Measurements from ENCODE around the gene KRTAP10-8. TPM values are rescaled to one million over a fixed set of nuclear protein-coding genes. Genes with fewer than 3 reads are reported as not detected.

The KRTAP10-8 gene
- total RNA-seq, 4 donors from 2014 or later, result not detected

DNA sequence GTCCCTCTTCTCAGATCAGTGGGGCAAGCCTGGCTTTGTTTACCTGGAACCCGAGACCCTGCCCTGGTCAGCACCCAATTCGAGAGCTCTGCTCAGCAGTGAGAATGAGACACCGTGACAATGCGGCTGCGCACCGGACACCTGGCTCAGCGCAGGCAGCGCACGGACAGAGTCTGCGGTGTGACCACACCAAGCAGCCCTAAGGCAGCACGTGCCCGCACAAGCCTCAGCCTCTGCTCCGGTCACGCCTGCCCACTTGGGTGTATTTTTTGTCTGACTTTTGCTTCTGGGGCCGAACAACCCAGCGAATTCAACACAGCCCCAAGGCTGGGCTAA, 4.7 kb downstream of the KRTAP10-8 start:
- TF ChIP-seq POLR2AphosphoS5 (IDR thresholded peaks at IDR 0.05) (no peak), POLR2A (IDR thresholded peaks at IDR 0.05; ENCODE audit: low read depth) (no peak), EP300 (IDR thresholded peaks at IDR 0.05) (no peak)
- TF ChIP-seq, protein P1, sequence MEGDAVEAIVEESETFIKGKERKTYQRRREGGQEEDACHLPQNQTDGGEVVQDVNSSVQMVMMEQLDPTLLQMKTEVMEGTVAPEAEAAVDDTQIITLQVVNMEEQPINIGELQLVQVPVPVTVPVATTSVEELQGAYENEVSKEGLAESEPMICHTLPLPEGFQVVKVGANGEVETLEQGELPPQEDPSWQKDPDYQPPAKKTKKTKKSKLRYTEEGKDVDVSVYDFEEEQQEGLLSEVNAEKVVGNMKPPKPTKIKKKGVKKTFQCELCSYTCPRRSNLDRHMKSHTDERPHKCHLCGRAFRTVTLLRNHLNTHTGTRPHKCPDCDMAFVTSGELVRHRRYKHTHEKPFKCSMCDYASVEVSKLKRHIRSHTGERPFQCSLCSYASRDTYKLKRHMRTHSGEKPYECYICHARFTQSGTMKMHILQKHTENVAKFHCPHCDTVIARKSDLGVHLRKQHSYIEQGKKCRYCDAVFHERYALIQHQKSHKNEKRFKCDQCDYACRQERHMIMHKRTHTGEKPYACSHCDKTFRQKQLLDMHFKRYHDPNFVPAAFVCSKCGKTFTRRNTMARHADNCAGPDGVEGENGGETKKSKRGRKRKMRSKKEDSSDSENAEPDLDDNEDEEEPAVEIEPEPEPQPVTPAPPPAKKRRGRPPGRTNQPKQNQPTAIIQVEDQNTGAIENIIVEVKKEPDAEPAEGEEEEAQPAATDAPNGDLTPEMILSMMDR (IDR thresholded peaks at IDR 0.05), result no peak
- Histone ChIP-seq H3K4me3 (no peak overlapping the region), H3K36me3 (no peaks in the 10 kb centered on the region), H3K27me3 (peaks cover 0 to 50% (median 0%) of the 10 kb centered on the region in 4 donors), H3K27ac (replicated peaks in 1 of 4) (no peak overlapping the region), H3K9me3 (peaks cover 0 to 18% (median 4%) of the 10 kb centered on the region in 4 donors), H3K4me1 (no peaks in the 10 kb centered on the region)
- DNase-seq (ENCODE audit: extremely low spot score), result peak; percentile 57
- intact Hi-C loops (cut with DNase I), result no loop called here
- WGBS, result 70% methylated on average over 14 of the region's 16 CpGs

DNA sequence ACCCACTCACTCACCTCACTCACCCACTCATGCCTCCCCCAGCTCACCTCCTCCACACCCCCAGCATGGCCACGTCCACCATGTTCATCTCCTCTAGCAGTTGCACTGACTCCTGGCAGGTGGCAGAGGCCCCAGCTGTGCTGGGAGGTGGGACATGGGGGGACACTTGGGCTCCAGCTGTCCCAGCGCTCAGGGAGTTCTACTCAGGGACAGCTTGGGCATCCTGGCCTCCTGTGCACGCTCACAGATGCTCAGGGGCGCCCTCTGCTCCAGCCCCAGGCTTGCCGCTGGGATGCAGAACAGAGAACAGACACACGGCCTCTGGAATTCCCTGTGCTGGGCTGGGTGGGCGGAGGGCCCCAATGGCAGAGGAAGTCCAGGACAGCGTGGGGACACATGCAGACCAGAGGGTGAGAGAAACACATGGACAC, 5.2 kb downstream of the KRTAP10-8 start:
- Histone ChIP-seq H3K27me3 (peaks cover 0 to 46% (median 0%) of the 10 kb centered on the region in 4 donors), H3K4me1 (no peaks in the 10 kb centered on the region), H3K4me3 (no peak overlapping the region), H3K27ac (replicated peaks in 1 of 4) (no peak overlapping the region), H3K36me3 (no peaks in the 10 kb centered on the region), H3K9me3 (peaks cover 0 to 13% (median 0%) of the 10 kb centered on the region in 4 donors)
- WGBS, result 73% methylated on average over 3 of the region's 8 CpGs
- TF ChIP-seq EP300 (IDR thresholded peaks at IDR 0.05), result no peak
- no peak for TF ChIP-seq POLR2A (IDR thresholded peaks at IDR 0.05; ENCODE audit: low read depth)
- no peak for TF ChIP-seq POLR2AphosphoS5 (IDR thresholded peaks at IDR 0.05)
- TF ChIP-seq, protein P1 (IDR thresholded peaks at IDR 0.05), result no peak
- intact Hi-C loops (cut with DNase I), result no loop called here
- DNase-seq (ENCODE audit: extremely low spot score), result peak; percentile 62

DNA sequence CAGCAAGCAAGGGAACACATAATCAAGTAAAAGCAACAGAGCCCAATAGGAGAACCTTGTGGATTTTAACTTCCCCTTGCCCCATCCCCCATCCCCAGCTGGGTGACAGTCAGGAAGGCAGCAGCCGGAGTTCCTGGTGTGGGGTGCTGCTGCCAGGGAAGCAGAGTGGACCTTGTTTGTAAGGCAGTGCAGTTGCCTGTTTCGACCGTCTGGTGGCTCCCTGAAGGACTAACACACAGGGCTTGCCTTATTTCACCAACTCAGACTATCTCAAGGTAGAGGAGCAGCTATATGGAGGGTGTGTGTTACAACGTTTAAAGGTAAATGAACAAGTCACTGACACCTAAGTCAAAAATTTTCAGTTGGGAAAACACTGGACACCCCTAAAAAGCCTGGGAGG, 6.6 kb downstream of the KRTAP10-8 start:
- WGBS, result 13% methylated on average over 4 of the region's 4 CpGs

DNA sequence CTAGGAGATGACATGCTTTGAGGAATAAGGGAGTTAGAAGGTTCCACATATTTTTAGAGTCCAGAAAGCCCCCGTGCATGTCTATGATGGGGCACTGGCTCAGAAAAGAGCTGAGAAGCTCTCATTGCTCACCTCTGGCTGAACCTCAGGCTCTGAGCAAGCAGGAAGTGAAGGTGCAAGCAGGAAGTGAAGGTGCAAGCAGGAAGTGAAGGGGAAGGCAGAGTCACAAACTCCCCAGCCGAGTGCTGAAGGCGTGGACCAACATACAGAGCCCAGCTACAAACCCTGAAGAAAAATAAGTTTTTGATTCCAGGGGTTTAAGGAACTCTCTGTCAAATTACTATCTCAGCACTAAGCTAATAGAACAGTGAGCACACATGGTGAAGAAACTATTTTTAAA, 7.0 kb downstream of the KRTAP10-8 start:
- 64% methylated on average over 3 of the region's 3 CpGs for WGBS
- H3K4me3 ChIP-seq, result no peak overlapping the region
- no peak overlapping the region for H3K27ac ChIP-seq (replicated peaks in 1 of 4)
- peak; percentile 72 for DNase-seq (ENCODE audit: extremely low spot score)
- peaks cover 0 to 27% (median 0%) of the 10 kb centered on the region in 4 donors for H3K27me3 ChIP-seq
- TF ChIP-seq POLR2A (IDR thresholded peaks at IDR 0.05; ENCODE audit: low read depth) (no peak), EP300 (IDR thresholded peaks at IDR 0.05) (no peak), POLR2AphosphoS5 (IDR thresholded peaks at IDR 0.05) (no peak)
- TF ChIP-seq, protein P1 (IDR thresholded peaks at IDR 0.05), result no peak
- H3K9me3 ChIP-seq, result peaks cover 0 to 19% (median 6%) of the 10 kb centered on the region in 4 donors
- H3K4me1 ChIP-seq, result no peaks in the 10 kb centered on the region
- no peaks in the 10 kb centered on the region for H3K36me3 ChIP-seq
- intact Hi-C loops (cut with DNase I), result no loop called here

More for the DNA sequence above, 6.6 kb downstream of the KRTAP10-8 start:
- peak; percentile 79 for DNase-seq (ENCODE audit: extremely low spot score)
- Histone ChIP-seq H3K27me3 (peaks cover 0 to 32% (median 0%) of the 10 kb centered on the region in 4 donors), H3K9me3 (peaks cover 0 to 15% (median 2%) of the 10 kb centered on the region in 4 donors), H3K4me1 (no peaks in the 10 kb centered on the region), H3K27ac (replicated peaks in 1 of 4) (no peak overlapping the region), H3K4me3 (no peak overlapping the region), H3K36me3 (no peaks in the 10 kb centered on the region)
- no peak for TF ChIP-seq POLR2AphosphoS5 (IDR thresholded peaks at IDR 0.05)
- TF ChIP-seq, protein P1 (IDR thresholded peaks at IDR 0.05), result peak in 1 of 3 experiments; percentile 17
- intact Hi-C loops (cut with DNase I), result no loop called here

DNA sequence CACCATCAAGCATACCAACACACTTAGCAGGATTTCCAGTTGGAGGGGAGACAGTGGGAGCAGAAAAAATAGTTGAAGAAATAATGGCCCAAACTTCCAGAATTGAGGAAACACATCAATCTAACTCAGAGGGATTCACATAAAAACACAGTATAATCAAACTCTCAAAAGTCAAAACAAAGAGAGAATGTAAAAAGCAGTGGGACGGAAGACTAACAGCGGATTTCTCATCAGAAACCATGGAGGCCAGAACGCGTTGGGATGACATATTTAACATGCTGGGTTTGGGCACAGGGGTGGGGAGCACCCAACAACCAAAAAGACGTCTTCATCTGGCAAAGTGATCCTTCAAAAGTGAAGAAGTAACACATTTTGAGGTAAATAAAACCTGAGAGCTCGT, 8.0 kb downstream of the KRTAP10-8 start:
- 85% methylated on average over 6 of the region's 6 CpGs for WGBS
- intact Hi-C loops (cut with DNase I), result no loop called here
- Histone ChIP-seq H3K4me1 (no peaks in the 10 kb centered on the region), H3K36me3 (no peaks in the 10 kb centered on the region), H3K27me3 (peaks cover 0 to 20% (median 0%) of the 10 kb centered on the region in 4 donors), H3K4me3 (no peak overlapping the region), H3K9me3 (peaks cover 0 to 29% (median 14%) of the 10 kb centered on the region in 4 donors), H3K27ac (replicated peaks in 1 of 4) (no peak overlapping the region)
- no peak for TF ChIP-seq EP300 (IDR thresholded peaks at IDR 0.05)
- TF ChIP-seq, protein P1 (IDR thresholded peaks at IDR 0.05), result no peak
- TF ChIP-seq POLR2AphosphoS5 (IDR thresholded peaks at IDR 0.05), result no peak
- TF ChIP-seq POLR2A (IDR thresholded peaks at IDR 0.05; ENCODE audit: low read depth), result no peak
- no peak for DNase-seq (ENCODE audit: extremely low spot score)
